HG03108 (cell line): Measurements from ENCODE around the gene CFDP1.

Experiments used
- ATAC-seq: cut with Tn5 transposase; IDR thresholded peaks from one replicate; pipeline ENCODE4 v1.9.1; 2021; ENCODE audit warnings: moderate library complexity; ENCODE audit not compliant: unreplicated experiment

CFDP1 gene

DNA sequence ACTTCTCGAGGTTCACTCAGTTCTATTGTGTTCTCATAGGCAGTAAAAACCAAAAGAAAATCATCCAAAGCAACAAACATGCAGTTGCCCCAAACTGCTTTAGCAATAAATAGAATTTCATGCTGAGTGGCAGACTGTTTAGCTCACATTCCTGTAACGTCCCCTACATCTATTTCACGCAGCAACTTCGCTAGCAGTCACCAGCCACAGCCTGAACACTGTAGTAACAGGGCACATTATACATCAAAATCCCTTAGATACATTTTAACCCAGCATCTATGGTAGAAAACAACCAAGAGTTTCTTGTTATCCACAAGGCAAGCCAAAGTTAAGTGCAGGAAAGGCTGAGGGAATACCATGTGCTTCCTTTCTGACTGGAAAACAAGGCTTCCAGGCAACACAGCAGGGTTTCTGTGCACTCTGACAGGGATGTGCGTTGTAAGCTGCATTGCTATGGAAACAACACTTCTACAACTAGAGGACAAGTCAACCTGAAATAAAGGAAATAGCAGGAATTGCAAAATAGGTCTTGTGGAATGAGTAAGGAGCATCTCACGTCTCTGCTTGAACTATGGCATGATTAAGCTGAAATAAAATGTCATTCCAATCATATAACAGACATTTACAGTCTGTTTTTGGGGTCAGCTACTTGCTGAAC, 55.4 kb downstream of the CFDP1 start:
- no peak for ATAC-seq

DNA sequence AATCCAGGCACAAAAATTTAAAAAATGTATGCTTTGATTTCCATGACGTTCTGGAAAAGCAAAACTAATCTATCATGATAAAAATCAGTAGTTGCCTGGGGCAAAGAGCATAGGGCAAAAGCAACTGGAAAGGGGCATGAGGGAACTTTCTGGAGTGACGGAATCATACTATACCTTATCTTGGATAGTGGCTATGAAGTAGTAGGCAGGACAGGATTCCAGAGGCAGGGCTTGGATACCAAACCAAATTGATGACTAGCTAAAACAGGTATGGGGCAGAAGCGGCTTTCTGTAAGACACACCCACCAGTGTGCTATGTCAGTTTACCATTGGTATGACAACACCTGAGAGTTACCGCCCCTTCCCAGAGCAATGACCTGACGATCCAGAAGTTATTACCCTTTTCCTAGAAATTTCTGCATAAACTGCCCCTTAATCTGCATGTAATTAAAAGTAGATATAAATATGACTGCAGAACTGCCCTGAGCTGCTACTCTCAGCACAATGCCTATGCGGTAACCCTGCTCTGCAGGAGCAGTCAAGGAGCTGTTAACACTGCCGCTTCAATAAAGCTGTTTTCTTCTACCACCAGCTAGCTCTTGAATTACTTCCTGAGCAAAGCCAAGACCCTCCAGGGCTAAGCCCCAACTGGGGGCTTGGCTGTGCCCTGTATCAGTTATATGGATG, 56.7 kb downstream of the CFDP1 start:
- no peak for ATAC-seq

GRCh38 chr16:75374388-75374787, 58.9 kb downstream of the CFDP1 start:
- no peak for ATAC-seq

GRCh38 chr16:75372236-75372856, 61.0 kb downstream of the CFDP1 start:
- ATAC-seq: no peak

DNA sequence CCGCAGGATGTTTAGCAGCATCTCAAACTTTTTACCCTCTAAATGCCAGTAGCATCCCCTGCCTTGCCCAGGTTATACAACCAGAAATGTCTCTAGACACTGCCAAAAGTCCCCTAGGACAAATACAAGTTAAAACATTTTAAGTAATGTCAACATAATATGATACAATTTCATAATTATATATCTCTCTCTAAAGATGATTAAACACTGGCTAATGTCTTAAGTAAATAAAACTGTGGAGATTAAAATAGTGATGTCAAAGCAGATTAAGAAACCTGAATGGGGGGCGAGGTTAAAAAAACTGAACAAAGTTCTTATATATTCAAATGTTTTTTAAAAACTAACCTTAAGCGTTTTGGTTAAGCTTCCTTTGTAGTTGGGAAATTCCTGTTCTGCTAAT, 62.1 kb downstream of the CFDP1 start:
- ATAC-seq: no peak

GRCh38 chr16:75364286-75364791, 69.0 kb downstream of the CFDP1 start:
- ATAC-seq: no peak

- no peak for ATAC-seq
Observed at GRCh38 chr16:75362846-75363245, 70.5 kb downstream of the CFDP1 start.

- no peak for ATAC-seq
Observed at GRCh38 chr16:75361936-75362335, 71.4 kb downstream of the CFDP1 start.

DNA sequence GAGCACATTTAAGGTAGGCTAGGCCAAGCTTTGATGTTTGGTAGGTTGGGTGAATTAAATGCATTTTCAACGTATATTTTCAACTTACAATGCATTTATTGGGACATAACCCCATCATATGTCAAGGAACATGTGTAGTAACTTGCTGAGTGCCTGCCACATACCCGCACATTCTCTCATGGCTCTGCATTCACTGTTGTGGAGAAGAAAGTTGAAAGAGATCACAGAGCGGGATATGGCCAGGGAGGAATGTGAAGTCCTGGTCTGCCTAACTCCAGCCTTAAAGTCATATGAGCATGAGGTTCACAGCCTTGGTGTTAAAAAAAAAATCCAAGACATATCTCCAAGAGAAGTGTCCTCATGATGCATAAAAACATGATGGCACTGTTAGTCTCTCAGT, 79.1 kb downstream of the CFDP1 start:
- ATAC-seq: no peak

GRCh38 chr16:75351183-75351582, 82.1 kb downstream of the CFDP1 start:
- ATAC-seq: no peak

DNA sequence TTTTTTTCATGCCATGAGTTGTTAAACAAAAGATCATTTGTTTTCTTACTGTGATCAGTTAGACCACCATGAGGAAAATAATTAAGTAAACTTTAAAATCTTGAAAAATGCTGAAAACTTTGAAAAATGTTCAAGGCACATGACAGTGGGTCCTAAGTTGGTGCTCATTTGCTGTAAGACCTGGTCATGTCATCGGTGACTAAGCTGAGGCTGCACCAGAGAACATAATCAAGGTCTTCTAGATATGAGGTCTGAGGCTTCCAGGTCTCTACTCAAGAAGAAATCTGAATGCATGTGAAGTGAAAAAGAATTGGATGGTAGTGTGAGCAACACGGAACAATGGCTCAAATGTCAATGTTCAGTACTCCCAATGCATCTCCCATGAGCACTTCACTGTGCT, 87.6 kb downstream of the CFDP1 start:
- ATAC-seq: no peak

DNA sequence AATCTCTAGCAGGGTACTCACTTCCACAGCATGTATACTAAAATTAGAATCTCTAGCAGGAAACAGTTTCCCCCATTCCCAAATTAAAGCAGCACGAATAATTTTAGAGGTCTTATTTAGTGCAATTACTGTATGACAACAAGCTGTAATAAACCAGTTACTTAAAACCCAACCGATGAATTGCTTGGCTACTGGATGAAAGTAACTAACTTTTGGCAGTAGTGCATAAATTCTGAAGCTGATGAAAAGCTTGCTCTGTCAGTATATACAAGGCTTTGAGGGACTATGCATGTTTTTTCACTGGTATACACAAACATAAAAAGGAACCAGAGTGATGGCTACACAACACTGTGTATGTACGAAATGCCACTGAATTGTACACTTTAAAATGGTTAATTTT, 89.4 kb downstream of the CFDP1 start:
- ATAC-seq: no peak

GRCh38 chr16:75343286-75343685, 90.0 kb downstream of the CFDP1 start:
- no peak for ATAC-seq

DNA sequence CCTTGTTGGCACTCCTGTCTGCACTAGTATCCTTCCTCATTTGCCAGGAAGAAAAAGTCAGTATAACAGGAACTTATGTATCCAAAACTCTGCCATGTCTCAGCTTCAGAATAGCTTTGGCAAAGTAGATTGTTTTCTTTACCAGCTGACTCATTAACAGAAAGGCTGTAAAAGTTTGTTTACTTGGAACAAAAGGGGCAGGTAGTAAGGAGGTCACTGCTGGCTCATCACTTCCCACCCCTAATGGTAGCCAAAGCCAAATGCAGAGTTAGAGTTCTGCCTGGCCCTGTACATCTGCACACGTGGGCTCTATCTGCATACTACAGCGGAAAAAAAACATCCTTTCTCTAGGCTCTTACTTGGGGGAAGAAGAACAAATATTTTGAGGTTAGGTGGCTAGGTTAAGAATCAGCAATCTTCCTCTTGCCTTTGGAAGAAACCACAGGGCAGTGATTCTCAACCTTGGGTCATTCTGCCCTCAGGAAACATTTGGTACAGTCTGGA, 90.9 kb downstream of the CFDP1 start:
- ATAC-seq: no peak

- ATAC-seq: no peak
Observed at GRCh38 chr16:75341564-75342307, 91.6 kb downstream of the CFDP1 start.

DNA sequence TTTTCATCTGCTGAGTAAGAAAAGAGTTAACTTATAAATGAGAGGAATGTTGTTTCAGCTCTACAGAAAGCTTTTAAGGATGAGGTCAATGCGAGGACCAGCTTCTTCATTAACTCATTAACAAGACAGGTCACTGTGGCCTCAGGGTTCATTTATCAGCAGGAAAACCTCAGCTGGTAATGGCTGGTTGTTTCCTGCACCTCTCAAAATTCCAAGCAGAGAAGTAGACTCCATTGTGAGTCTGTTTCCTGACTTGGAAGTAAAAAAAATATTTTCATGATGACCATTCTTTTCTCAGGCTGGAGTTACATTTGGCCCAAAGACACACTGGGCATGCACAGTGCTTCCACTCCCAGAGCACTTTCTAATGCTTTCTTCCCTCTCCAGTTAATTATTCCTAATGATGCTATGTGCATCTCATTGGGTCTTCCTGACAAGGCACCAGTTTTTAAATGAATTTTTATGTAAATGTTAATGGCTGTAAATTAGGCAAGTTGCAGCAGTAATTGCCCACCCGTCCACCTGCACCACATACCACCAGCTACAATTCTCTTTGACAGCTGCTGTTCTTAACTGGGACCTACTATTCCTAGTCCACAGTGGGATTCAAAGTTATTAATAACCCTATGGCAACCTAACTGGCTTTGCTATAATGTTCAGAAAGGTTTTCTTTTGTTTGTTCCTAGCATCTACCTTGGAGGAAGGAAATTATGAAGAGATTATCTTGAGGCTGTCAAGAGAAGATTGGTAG, 92.4 kb downstream of the CFDP1 start:
- no peak for ATAC-seq

GRCh38 chr16:75337430-75337829, 95.9 kb downstream of the CFDP1 start:
- no peak for ATAC-seq

DNA sequence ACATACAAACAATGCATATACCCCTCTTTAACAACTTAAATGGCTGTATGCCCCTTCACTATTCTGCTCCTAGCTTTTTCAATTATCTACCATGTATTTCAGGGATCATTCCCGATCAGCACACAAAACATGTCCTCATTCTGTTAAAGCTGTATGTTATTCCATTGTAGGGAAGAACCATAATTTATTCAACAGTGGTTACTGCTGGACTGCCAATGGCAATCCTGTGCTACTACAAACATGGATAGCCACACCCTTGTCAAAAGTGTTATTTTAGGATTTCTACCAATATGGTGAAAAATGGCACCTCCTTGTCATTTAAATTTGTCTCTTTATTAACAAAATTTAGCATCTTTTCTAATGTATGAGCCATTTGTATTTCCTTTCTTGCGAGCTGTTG, 96.8 kb downstream of the CFDP1 start:
- no peak for ATAC-seq

DNA sequence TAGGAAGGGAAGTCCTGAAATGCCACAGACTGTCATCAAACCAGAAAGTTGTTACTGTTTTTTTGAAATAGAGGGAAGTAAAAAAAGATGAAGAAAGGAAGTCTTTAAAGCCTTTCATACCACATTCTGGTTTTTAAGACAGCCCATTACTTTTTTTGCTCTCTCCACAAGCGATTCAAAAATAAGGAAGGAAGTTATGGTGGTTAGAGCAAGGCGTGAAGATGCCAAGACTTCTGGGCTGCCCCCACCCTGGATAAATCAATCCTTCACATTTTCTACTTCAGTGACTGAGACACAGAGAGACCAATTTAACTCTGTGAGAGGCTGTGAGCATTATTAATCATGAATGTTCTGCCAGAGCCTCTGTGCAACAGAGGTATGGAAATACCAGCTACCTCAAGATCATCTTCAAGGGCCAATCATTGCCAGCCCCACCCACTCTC, 99.6 kb downstream of the CFDP1 start:
- ATAC-seq: no peak

GRCh38 chr16:75329943-75330342, 103.4 kb downstream of the CFDP1 start:
- ATAC-seq: no peak

DNA sequence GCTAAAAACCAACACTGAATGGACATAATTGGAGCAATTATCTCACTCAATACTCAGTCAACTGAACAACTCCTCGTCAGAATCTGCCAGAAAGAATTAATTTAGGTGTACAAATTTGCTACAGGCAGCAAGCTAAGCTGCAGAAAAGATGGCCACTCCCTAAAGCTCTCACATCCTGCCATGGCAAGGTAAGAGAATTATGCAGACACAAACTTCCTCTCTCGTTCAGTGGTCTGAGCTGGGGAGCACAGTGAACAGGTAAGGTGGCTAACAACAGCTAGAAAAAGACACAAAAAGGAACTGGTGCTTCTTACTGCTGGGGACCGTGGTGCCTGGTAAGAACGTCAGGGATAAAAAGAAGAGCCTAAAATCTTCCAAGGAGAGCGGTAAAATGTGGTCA, 107.0 kb downstream of the CFDP1 start:
- no peak for ATAC-seq
